HG03354 (cell line): ENCODE measurements around the gene GNAI1.

Source experiments
- ATAC-seq: cut with Tn5 transposase; IDR thresholded peaks from one replicate; pipeline ENCODE4 v1.9.1; 2021; ENCODE audit warnings: mild to moderate bottlenecking; ENCODE audit not compliant: unreplicated experiment, poor library complexity, severe bottlenecking

The GNAI1 gene

DNA sequence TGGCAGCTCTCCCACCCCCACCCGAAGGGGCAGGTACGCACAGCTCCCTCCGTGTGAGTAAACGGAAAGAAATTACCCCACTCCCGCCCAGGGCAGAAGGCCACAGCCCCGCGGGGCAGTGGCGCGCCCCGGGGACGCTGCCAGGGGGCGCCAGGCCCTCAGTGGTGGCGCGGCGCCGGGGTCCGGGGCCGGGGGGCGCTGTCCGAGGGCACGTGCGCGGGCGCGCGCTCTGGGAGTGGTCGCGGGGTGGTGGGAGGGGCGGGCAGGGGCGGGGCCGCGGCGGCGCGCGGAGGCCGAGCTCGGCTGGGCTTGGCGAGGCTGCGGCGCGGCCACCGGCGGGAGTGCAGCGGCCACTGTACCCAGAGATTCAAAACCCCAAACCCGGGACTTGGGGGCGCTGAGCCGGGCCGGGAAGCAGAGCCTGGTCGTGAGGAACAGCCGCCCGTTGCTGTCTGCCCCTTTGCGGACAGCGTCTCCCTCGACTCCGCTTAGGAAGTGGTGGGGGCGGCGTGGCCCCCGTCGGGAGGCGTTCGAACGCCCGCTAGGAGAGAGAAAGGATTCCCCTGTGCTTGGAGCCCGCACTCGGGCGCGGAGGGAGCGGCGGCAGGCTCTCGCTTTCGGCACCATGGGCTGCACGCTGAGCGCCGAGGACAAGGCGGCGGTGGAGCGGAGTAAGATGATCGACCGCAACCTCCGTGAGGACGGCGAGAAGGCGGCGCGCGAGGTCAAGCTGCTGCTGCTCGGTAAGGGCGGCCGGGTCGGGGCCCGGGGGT lies at the start of gene GNAI1:
Gene GNAI1, plus strand, starts transcription at position 296 of the 773 bp plus-strand sequence. Its CDS starts 330 bp downstream, at position 626.
- peak; percentile 47 for ATAC-seq

DNA sequence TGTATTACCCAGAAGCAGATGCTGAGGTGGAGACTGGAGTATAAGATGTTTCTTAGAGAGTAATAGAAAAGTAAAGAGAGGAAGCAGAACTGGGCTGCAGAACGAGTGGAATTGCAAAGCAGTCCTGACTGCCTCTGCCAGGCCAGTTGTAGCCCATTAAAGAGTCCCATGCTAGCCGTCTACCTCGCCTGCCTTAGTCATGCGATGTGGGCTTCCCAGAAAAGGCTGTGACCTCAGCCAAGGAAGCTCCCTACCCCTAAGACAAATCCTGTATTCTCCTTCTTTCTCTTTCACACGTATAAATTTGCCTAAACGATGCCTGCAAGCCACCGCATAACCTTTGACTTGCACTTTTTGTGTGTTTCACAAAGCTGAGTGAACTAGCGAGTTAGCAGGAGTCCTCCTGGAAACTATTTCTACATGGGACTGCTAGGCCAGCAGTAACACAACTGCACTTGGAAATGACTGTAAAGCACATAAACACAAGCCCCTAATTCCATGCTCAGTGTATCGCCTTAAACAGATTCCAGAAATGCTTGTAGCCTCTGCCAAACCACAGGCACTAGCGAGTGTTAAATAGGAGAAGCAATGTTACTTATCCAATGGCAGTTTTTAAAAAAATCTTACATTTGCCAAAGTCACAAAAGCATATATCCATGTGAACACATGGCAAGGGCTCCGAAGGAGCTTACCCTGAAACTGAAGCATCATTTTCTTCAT lies 47.4 kb upstream of the GNAI1 start:
- ATAC-seq, result no peak

- no peak for ATAC-seq
These were observed 46.9 kb upstream of the GNAI1 start for GRCh38 chr7:80087771-80088170.

DNA sequence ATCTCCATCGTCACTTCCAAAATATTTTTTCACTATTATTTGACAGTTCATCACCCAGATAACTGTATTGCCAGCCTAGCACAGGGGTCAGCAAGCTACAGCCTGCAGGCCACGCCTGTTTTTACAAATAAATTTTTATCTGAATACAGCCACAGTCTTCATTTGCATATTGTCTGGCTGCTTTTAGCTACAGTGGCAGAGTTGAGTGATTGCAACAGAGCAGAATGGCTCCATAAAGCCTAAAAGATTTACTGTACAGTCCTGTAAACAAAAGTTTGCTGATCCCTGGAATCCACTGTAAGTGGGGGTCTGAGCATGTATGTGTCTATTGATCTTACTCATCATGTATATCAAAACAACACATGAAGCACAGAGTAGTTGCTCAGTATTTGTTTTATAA lies 45.9 kb upstream of the GNAI1 start:
- no peak for ATAC-seq

- ATAC-seq, result no peak
These were observed 45.3 kb upstream of the GNAI1 start for GRCh38 chr7:80089366-80089765.

DNA sequence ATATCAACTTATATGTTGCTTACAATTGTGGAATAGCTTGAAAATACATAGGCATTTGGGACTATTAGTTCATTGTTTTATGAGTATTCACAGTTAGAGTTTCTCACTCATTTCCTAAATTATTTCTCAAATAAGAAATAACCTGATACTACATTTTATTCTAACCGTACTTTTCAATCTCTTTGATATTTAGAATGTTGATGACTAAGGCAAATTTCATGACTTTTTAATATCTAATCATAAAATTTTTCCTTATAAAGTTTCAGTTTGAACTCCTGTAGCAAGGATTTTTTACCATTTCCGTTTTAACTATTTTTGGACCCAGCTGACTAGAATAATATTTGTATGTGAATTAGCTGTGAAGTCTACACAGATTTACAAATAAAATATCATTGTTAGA lies 41.3 kb upstream of the GNAI1 start:
- no peak for ATAC-seq

GRCh38 chr7:80095545-80095944 lies 39.1 kb upstream of the GNAI1 start:
- no peak for ATAC-seq

DNA sequence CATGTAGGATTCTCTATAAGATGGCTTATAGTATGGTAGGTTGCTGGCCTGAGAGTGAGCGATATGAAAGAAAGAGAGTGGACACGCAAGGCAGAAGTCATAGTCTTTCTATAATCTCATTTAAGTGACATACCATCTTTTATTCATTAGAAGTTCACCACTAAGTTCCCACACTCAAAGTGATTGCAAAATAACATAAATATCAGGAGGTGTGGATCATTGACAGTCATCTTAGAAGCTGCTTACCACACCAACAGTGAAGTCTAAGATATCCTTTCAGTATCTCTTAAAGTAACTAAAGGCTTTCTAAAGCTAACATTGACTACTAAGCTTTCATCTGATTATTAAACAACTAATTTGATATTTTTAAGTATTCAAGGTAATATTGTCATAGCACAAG lies 36.9 kb upstream of the GNAI1 start:
- no peak for ATAC-seq

DNA sequence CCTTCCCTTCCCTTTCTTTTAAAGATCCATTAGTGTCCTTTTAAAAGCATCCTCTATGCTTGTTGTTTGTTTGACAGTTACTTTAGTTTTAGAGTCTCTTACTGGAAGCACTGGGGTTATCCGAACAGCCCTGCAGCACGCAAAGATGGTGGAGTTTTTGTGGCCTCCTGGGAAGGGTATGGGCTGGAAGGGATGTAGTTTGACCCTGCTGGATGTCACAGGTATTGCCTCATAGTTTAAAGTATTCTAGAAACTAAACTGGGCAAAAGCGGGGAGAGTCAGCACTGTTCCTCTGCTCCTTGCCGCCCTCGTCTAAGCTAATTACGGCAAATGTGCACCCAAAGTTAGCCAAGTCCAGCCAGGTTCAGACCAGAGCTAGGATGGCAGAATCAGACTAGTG lies 35.8 kb upstream of the GNAI1 start:
- ATAC-seq, result peak; percentile 87

DNA sequence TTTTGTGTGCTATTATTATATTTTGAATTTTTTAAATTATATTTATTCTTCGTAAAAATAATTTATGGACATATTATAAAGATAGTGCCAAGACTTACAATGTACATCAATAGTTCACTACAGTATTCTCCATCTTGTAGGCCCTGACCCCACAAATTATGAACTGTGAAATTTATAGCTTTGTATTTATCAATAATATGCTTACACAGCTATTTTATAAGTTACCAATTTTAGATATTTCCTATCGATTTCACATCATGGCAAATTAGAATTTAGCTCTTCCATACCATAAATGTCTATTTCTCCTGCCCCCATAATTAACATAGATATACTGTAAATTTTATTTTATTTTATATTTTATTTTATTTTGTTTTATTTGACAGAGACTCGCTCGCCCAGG lies 34.4 kb upstream of the GNAI1 start:
- ATAC-seq, result no peak

DNA sequence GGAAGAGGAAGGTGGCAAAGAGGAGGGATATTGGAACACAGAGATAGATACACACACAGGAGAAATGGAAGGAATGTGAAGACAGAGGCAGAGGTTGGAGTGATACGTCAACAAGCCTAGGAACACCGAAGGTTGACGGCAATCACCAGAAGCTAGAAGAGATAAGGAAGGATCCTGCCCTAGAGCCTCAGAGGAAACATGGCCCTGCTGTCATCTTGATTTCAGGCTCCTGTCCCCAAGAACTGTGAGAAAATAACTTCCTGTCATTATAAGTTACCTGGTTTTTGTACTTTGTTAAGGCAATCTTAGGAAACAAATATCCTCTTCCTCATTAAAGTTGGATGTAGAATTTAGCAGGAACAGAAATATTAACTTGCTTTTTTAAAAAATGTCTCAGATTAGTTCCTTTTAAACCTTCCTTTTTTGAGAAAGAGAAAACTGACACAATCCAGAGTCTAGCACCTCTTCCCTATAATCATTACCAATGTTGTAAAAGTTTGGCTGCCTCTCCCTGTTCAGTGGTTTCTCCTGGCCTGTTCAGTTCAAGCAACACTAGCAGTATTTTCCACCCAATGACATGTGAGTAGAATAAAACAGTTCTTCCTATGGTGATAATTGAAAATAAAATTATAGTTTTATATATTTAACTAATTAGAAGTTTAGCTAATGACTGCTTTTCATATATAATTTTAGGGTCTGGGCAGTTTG lies 28.8 kb upstream of the GNAI1 start:
- no peak for ATAC-seq

- ATAC-seq, result peak; percentile 64
These were observed 28.0 kb upstream of the GNAI1 start for GRCh38 chr7:80106498-80107113.

DNA sequence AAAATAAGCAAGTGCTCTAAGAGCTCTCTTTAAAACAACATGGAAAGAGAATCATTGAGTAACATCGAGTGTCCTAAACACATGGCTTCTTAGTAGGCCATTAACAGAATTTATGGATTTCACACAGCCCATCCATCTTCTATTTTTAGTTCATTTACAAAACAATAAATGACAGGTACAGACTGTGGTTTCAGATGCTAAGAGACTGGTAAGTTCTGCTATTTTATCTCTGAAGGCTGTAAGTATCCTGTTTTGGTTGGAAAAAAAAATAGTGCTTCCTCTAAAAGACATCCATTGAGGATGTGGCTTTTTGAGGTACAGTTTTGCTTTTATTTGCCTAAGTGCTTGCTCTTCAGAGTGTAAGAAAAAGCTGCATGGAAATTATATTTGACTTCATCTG lies 27.4 kb upstream of the GNAI1 start:
- ATAC-seq, result peak; percentile 81

DNA sequence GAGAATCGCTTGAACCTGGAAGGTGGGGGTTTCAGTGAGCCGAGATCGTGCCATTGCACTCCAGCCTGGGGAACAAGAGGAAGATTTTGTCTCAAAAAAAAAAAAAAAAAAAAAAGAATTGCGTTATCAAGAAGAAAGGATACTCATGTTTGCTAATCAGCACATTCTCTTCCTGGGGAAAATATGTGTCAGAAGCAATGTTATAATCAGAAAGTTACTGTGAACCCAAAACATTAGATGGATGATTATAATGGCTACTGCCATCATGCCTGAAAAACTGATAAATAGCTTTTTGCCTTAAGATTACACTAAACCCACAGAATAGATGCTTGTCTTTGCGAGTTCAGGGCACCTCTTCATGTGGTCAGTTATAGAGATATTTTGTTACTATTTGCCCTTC lies 24.3 kb upstream of the GNAI1 start:
- no peak for ATAC-seq

GRCh38 chr7:80114159-80114558 lies 20.5 kb upstream of the GNAI1 start:
- ATAC-seq, result no peak

- ATAC-seq, result no peak
These were observed 9.9 kb upstream of the GNAI1 start for GRCh38 chr7:80124526-80125264.

DNA sequence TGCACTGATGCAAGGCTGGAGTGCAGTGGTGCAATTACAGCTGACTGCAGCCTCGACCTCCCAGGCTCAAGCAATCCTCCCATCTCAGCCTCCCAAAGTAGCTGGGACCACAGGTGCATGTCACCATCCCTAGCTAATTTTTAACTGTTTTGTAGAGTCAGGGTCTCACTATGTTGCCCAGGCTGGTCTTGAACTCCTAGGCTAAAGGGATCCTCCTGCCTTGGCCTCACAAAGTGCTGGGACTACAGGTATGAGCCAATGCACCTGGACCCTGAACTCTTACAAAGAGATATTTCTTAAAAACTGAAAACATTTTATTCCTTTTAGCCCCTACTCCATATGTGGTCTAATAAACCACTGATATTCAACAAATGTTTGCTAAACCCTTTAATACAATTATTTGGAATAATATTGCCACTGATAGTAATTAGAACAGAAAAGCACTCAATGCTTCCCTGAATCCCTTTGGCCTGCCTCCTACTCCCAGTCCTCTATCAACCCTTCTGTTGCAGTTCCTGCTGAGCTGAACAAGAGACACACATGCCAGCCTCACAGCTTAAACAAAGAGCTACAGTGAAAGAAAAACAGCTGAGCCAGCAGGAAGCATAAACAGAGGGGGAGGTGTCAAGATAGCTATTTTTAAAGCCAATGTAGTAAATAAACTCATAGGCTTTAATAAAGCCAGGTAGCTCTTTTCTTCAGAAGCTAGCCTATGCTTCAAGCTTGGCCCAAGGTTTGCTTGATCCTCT lies 7.0 kb upstream of the GNAI1 start:
- ATAC-seq, result no peak

GRCh38 chr7:80128918-80129317 lies 5.7 kb upstream of the GNAI1 start:
- ATAC-seq, result no peak

DNA sequence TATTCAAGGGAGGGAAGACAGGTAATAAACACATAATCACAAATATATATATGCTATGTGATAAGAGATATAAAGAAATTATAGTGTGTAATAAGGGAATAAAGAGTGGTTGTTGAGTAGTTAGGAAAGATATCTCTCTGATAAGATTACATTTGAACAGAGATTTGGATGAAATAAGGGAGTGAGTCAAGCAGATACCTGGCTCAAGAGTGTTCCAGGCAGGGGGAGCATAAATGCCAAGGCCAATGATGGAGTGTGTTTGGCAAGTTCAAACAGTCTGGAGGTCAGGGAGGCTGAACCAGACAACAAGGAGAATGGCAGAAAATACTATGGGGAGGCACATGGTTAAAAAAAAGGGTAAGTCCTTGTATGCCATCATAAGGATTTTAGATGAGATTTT lies 4.8 kb upstream of the GNAI1 start:
- ATAC-seq, result no peak
